K562 (cell line): Measurements from ENCODE around the gene PRR5. TPM values are rescaled to one million over a fixed set of nuclear protein-coding genes. Genes with fewer than 3 reads are reported as not detected.
A peak's percentile ranks its signal among the peaks of the same experiment; 100 is the strongest.

ENCODE experiments used
- ATAC-seq: fragments of 200-7000 bp; cut with Tn5 transposase; 3 replicates; pipeline ENCODE4 v1.9.1; 2020; ENCODE audit warnings: moderate library complexity
- Bru-seq: library from RNA; stranded (reverse); fragments of 400-500 nt; gene quantifications from one replicate; lab custom pipeline; 2021; lab: Mats Ljungman, UMichigan
- BruChase-seq, 2 experiments: library from RNA; stranded (reverse); fragments of 400-500 nt; gene quantifications; one replicate each; lab custom pipeline; 2021; lab: Mats Ljungman, UMichigan
- BruUV-seq: library from RNA; stranded (reverse); fragments of 400-500 nt; replicated peaks from 2 replicates; lab custom pipeline; 2021; lab: Mats Ljungman, UMichigan
- CTCF ChIA-PET: fragments of 300-600 bp; formaldehyde crosslinking; extraction: SDS; loops from one replicate; lab custom pipeline; 2021; ENCODE audit warnings: low intra/inter-chr PET ratio; lab: Yijun Ruan, JAX
- POLR2A ChIA-PET: fragments of 300-600, 350-650 bp; sonication (Branson Sonifier 250); formaldehyde crosslinking; extraction: SDS; loops from one replicate; lab custom pipeline; 2021; ENCODE audit warnings: antibody characterized with exemption, inconsistent platforms; lab: Yijun Ruan, JAX
- DNase-seq, 4 experiments: peaks; one replicate each; pipeline versions ENCODE4 v3.0.0 to v3.0.0-alpha.2; 2011 to 2018; ENCODE audit warnings: low spot score in 3 of 4, mixed read lengths in 3 of 4; ENCODE audit errors: extremely low read depth in 1 of 4
- FAIRE-seq: peaks from 2 replicates; lab custom pipeline; 2011; peaks lifted over from hg19 to GRCh38; lab: Jason Lieb, UNC
- H2AFZ ChIP-seq: 2 replicates; pipeline ENCODE4 v1.6.0; 2011; ENCODE audit warnings: low read depth, low read length, control low read depth, inconsistent platforms
- H3K27ac ChIP-seq: fragments of 200-600 bp; 3 replicates; pipeline ENCODE4 v1.8.0; 2011; ENCODE audit warnings: low read depth, mild to moderate bottlenecking, control low read depth, inconsistent platforms, low read length, moderate library complexity, mixed read lengths; ENCODE audit errors: extremely low read depth
- H3K27me3 ChIP-seq, 2 experiments: fragments of 300-600 bp in 1 of 2; 2 replicates in 1 of 2; 3 replicates in 1 of 2; pipeline versions ENCODE4 v1.6.0 to v1.8.0; 2011; ENCODE audit warnings: inconsistent platforms in 2 of 2, low read length in 2 of 2, mild to moderate bottlenecking in 1 of 2, mixed read lengths in 1 of 2, moderate library complexity in 1 of 2; ENCODE audit not compliant: control insufficient read depth in 2 of 2, insufficient read depth in 2 of 2
- H3K36me3 ChIP-seq: fragments of 300-600 bp; 3 replicates; pipeline ENCODE4 v1.8.0; 2011; ENCODE audit warnings: mild to moderate bottlenecking, low read length, inconsistent platforms; ENCODE audit not compliant: control insufficient read depth, insufficient read depth
- H3K4me1 ChIP-seq, 2 experiments: fragments of 200-600 bp in 1 of 2; replicated peaks in 1 of 2; 2 replicates in 1 of 2; 3 replicates in 1 of 2; pipeline versions ENCODE4 v1.5.1 to v1.8.0; 2011; ENCODE audit warnings: inconsistent platforms in 2 of 2, low read length in 2 of 2, mild to moderate bottlenecking in 1 of 2, mixed read lengths in 1 of 2, moderate library complexity in 1 of 2; ENCODE audit not compliant: control insufficient read depth in 2 of 2, insufficient read depth in 2 of 2
- H3K4me2 ChIP-seq: 2 replicates; pipeline ENCODE4 v1.6.1; 2011; ENCODE audit warnings: low read length, control low read depth, inconsistent platforms, mixed read lengths; ENCODE audit not compliant: insufficient read depth
- H3K4me3 ChIP-seq: fragments of 200-600 bp; sonication (generic), shearing (Covaris generic); 2 replicates; pipeline ENCODE4 v1.5.1; 2016; ENCODE audit warnings: control low read depth, inconsistent platforms
- H3K79me2 ChIP-seq: fragments of 200-600 bp; 3 replicates; pipeline ENCODE4 v1.8.0; 2011; ENCODE audit warnings: low read length, inconsistent platforms; ENCODE audit not compliant: control insufficient read depth, insufficient read depth
- H3K9ac ChIP-seq, 2 experiments: 2 replicates each; pipeline versions ENCODE4 v1.6.0 to v1.6.1; 2011; ENCODE audit warnings: low read depth in 2 of 2, low read length in 2 of 2, control low read depth in 1 of 2, inconsistent platforms in 1 of 2, mild to moderate bottlenecking in 1 of 2, mixed read lengths in 1 of 2; ENCODE audit not compliant: insufficient read depth in 1 of 2
- H3K9me1 ChIP-seq: one replicate; pipeline ENCODE4 v1.6.0; 2011; ENCODE audit warnings: inconsistent platforms, mild to moderate bottlenecking, low read length, moderate library complexity; ENCODE audit not compliant: control insufficient read depth, insufficient read depth
- H3K9me3 ChIP-seq: replicated peaks from 2 replicates; pipeline ENCODE4 v1.5.1; 2011; ENCODE audit warnings: low read depth, low read length, inconsistent platforms; ENCODE audit not compliant: control insufficient read depth, insufficient read depth
- H4K20me1 ChIP-seq: replicated peaks from 2 replicates; pipeline ENCODE4 v1.6.1; 2011; ENCODE audit warnings: low read length, inconsistent platforms, mixed read lengths; ENCODE audit not compliant: control insufficient read depth, insufficient read depth
- MLLT1 ChIP-seq, 2 experiments: fragments of 450-650 bp; IDR thresholded peaks; 2 replicates each; pipeline ENCODE4 v1.6.1; 2016
- NR2C2 ChIP-seq, 2 experiments: fragments of 200-800 bp in 1 of 2; sonication (Bioruptor generic) in 1 of 2; sonication (generic) in 1 of 2; formaldehyde crosslinking in 1 of 2; IDR thresholded peaks; 2 replicates each; pipeline versions ENCODE4 v1.6.1 to v1.8.0; 2016 to 2022; ENCODE audit warnings: mild to moderate bottlenecking in 1 of 2, missing compliant biosample characterization in 1 of 2, missing genetic modification characterization in 1 of 2, missing genetic modification reagents in 1 of 2
- USF1 ChIP-seq: sonication (generic); formaldehyde crosslinking; IDR thresholded peaks from 2 replicates; pipeline ENCODE4 v1.9.0; 2022; ENCODE audit warnings: mild to moderate bottlenecking, missing genetic modification reagents
- ZNF263 ChIP-seq: sonication (generic); formaldehyde crosslinking; IDR thresholded peaks from 2 replicates; pipeline ENCODE4 v1.8.0; 2022; ENCODE audit warnings: mild to moderate bottlenecking, missing genetic modification reagents, borderline replicate concordance
- WGBS: fragments of 100-300 bp; shearing (Covaris generic); methylation state at CpG from one replicate; pipeline ENCODE4 v1.1.6; 2016; ENCODE audit warnings: low coverage, mixed read lengths; ENCODE audit not compliant: insufficient coverage; ENCODE audit errors: missing lambda C conversion rate; 5-methylcytosine and 5-hydroxymethylcytosine counted together
- in situ Hi-C: fragments of 300-500 bp; cut with MboI; formaldehyde crosslinking; loops from 4 replicates; pipeline ENCODE4 v1.15.0; 2018; ENCODE audit warnings: inconsistent platforms, mixed read lengths
- intact Hi-C: fragments of 100-400 bp; cut with micrococcal nuclease; formaldehyde crosslinking; loops from 2 replicates; pipeline ENCODE4 v1.14.2; 2022
- long read RNA-seq, 3 experiments: library from polyadenylated mRNA in 2 of 3; library from RNA in 1 of 3; unstranded in 2 of 3; stranded (forward) in 1 of 3; transcript quantifications; one replicate each; pipeline ENCODE4 v2.0.0, GENCODE V29; 2019 to 2022
- polyA minus RNA-seq, 3 experiments: library from RNA; depleted of rRNA, polyadenylated mRNA; stranded (reverse); fragments of >200 nt; gene quantifications; 2 replicates each; pipeline ENCODE4 v1.2.3, GENCODE V29; 2011
- polyA plus RNA-seq, 8 experiments: library from polyadenylated mRNA; depleted of rRNA in 4 of 8; stranded (reverse) in 5 of 8; unstranded in 3 of 8; fragments of >200 nt; fragmentation: Nextera tagmentation in 2 of 8; fragmentation: Illumina TruSeq in 1 of 8; extraction: Ambion mirVana in 2 of 8; extraction: Trizol in 1 of 8; gene quantifications; 2 replicates each; pipeline versions ENCODE4 v1.2.1 to v1.2.3, GENCODE V29; 2011 to 2014; ENCODE audit warnings: inconsistent platforms in 1 of 8, missing spikeins in 1 of 8
- total RNA-seq, 7 experiments: library from RNA; depleted of rRNA in 6 of 7; stranded (reverse); fragments of >200 nt in 6 of 7; fragmentation: Illumina TruSeq in 2 of 7; extraction: Trizol in 2 of 7; gene quantifications; 2 replicates each; pipeline versions ENCODE4 v1.2.1 to v1.2.3, GENCODE V29; 2011 to 2021; ENCODE audit warnings: low replicate concordance in 1 of 7
- TF ChIP-seq, protein P1 (sequence below), 3 experiments: fragments of 200-800 bp in 1 of 3; sonication (Bioruptor generic) in 1 of 3; sonication (generic) in 1 of 3; formaldehyde crosslinking in 1 of 3; IDR thresholded peaks; 2 replicates each; pipeline versions ENCODE4 v1.6.1 to v1.8.0; 2016 to 2022; ENCODE audit warnings: mild to moderate bottlenecking in 2 of 3, missing compliant biosample characterization in 2 of 3, missing genetic modification characterization in 2 of 3, missing genetic modification reagents in 1 of 3
- TF ChIP-seq, protein P2 (sequence below), 2 experiments: IDR thresholded peaks; 2 replicates each; pipeline ENCODE4 v1.6.1; 2011; ENCODE audit warnings: borderline replicate concordance in 1 of 2, control low read depth in 1 of 2, low read depth in 1 of 2, low read length in 1 of 2, mild to moderate bottlenecking in 1 of 2, mixed read lengths in 1 of 2, moderate library complexity in 1 of 2; ENCODE audit not compliant: insufficient read depth in 1 of 2, insufficient read length in 1 of 2, poor library complexity in 1 of 2, severe bottlenecking in 1 of 2; ENCODE audit errors: extremely low read depth in 1 of 2

Gene PRR5
- total RNA-seq (2011; cell fraction: chromatin; rRNA removed; ENCODE audit: low replicate concordance) = 27.6 and 71.3 TPM in 2 replicates
- 52.4 and 59.9 TPM in 2 replicates for total RNA-seq (2011; cell fraction: nucleolus; rRNA removed)
- 38.4 and 39.2 TPM in 2 replicates for total RNA-seq (2011; cell fraction: nucleoplasm; rRNA removed)
- total RNA-seq (2014; rRNA removed) (13.3 and 18.4 TPM in 2 replicates), total RNA-seq (2014; rRNA removed; fragmentation: Illumina TruSeq; extraction: Trizol) (3.1 and 4.6 TPM in 2 replicates), total RNA-seq (2015; rRNA removed; fragmentation: Illumina TruSeq; extraction: Trizol) (7.5 and 9.5 TPM in 2 replicates), total RNA-seq (2021) (21.0 and 26.2 TPM in 2 replicates), polyA plus RNA-seq (2011; rRNA removed) (10.1 and 14.5 TPM in 2 replicates), polyA plus RNA-seq (2014; fragmentation: Illumina TruSeq; extraction: Trizol) (6.6 and 9.5 TPM in 2 replicates), polyA plus RNA-seq (2014; fragmentation: Nextera tagmentation; extraction: Ambion mirVana) (under 1 TPM; 0.13 to 0.49 TPM), polyA plus RNA-seq (2014; rRNA removed) (18.6 and 20.3 TPM in 2 replicates), polyA minus RNA-seq (2011; rRNA and poly(A)+ RNA removed) (9.7 and 11.6 TPM in 2 replicates), Bru-seq, nascent RNA (percentile 50 among the genes with signal in this experiment), BruChase-seq, experiment 1, labeled RNA remaining after a 2-hour chase (percentile 52 among the genes with signal in this experiment), BruChase-seq, experiment 2, labeled RNA remaining after a 6-hour chase (percentile 53 among the genes with signal in this experiment)
- 14.2 and 35.6 TPM in 2 replicates for polyA plus RNA-seq (2011; cell fraction: cytosol; rRNA removed)
- polyA plus RNA-seq (2011; cell fraction: nucleus; rRNA removed) = 22.8 and 38.7 TPM in 2 replicates
- polyA plus RNA-seq (2012) = 10.9 and 11.6 TPM in 2 replicates
- polyA minus RNA-seq (2011; cell fraction: cytosol; rRNA and poly(A)+ RNA removed) = 14.1 and 21.0 TPM in 2 replicates
- polyA minus RNA-seq (2011; cell fraction: nucleus; rRNA and poly(A)+ RNA removed) = 22.3 and 30.8 TPM in 2 replicates
- long read RNA-seq, experiment 1, transcript PRR5-201 (9 exons, 1,767 nt) = minor isoform, 5 of 58 reads
- long read RNA-seq, experiment 1, transcript PRR5-218 (8 exons, 1,900 nt) = minor isoform, 6 of 58 reads
- long read RNA-seq, experiment 1, transcript PRR5-202 (8 exons, 1,878 nt) = major isoform, 8 of 58 reads
- long read RNA-seq, experiment 1, partial matches to known transcripts = 5 of 58 reads
- long read RNA-seq, experiment 1, other reads (novel, unspliced or antisense) = 23 of 58 reads
- long read RNA-seq, experiment 2, transcript PRR5-201 (9 exons, 1,767 nt) = minor isoform, 5 of 31 reads
- long read RNA-seq, experiment 2, transcript PRR5-218 (8 exons, 1,900 nt) = major isoform, 7 of 31 reads
- long read RNA-seq, experiment 2, partial matches to known transcripts = 1 of 31 reads
- long read RNA-seq, experiment 2, other reads (novel, unspliced or antisense) = 13 of 31 reads
- long read RNA-seq, experiment 3, partial matches to known transcripts = 1 of 17 reads
- long read RNA-seq, experiment 3, other reads (novel, unspliced or antisense) = 11 of 17 reads

GRCh38 chr22:44701824-44702478, at the start of gene PRR5:
Gene PRR5, plus strand, starts transcription at chr22:44702204. Its CDS starts 271 bp downstream, at chr22:44702475.
- no peaks in the 10 kb centered on the region for H3K27me3 ChIP-seq
- H3K9ac ChIP-seq = peak within 1 kb of the TSS; percentile 41 to 87; a peak in 3 of 4 replicates
- DNase-seq (peak; percentile 56 to 90 (median 88)), FAIRE-seq (no peak), ATAC-seq (peak; percentile 93)
- in situ Hi-C loops = no loop called here
- H3K4me1 ChIP-seq = peaks cover 3 to 54% of the 10 kb centered on the region in 2 experiments; a peak in 4 of 5 replicates
- H4K20me1 ChIP-seq = peaks cover 27% of the 10 kb centered on the region
- no peaks in the 10 kb centered on the region for H3K9me3 ChIP-seq
- CTCF ChIA-PET = no interaction called here
- POLR2A ChIA-PET = interaction anchor here (0.6 kb wide), 1 partner anchor 509 kb away, joined by 3 read pairs; no protein-coding TSS in a partner anchor
- H3K4me2 ChIP-seq = peak within 1 kb of the TSS; percentile 58
- no peaks in the 10 kb centered on the region for H3K36me3 ChIP-seq
- peaks cover 24% of the 10 kb centered on the region for H3K79me2 ChIP-seq
- BruUV-seq = no TSS peak
- no peaks in the 10 kb centered on the region for H3K9me1 ChIP-seq
- intact Hi-C loops = no loop called here
- peak within 1 kb of the TSS; percentile 30; the same call in 1 of the 3 replicates for H3K27ac ChIP-seq
- H3K4me3 ChIP-seq = peak within 1 kb of the TSS; percentile 47
- no peak within 1 kb of the TSS for H2AFZ ChIP-seq
- WGBS = no CpG with 5 or more reads among the region's 88 CpGs
- TF ChIP-seq, protein P1, sequence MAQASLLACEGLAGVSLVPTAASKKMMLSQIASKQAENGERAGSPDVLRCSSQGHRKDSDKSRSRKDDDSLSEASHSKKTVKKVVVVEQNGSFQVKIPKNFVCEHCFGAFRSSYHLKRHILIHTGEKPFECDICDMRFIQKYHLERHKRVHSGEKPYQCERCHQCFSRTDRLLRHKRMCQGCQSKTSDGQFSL (CRISPR knock-in tag; IDR thresholded peaks at IDR 0.05) = no peak
- TF ChIP-seq, protein P1 (tag; IDR thresholded peaks at IDR 0.05) = no peak
- TF ChIP-seq ZNF263 (CRISPR knock-in tag) (peak; percentile 84), NR2C2 (CRISPR knock-in tag; IDR thresholded peaks at IDR 0.05) (no peak), NR2C2 (tag; IDR thresholded peaks at IDR 0.05) (peak; percentile 23; the same call in 1 of the 2 replicates), MLLT1 (IDR thresholded peaks at IDR 0.05) (no peak), USF1 (peak; percentile 42; the same call in 1 of the 2 replicates)
- TF ChIP-seq, protein P2, sequence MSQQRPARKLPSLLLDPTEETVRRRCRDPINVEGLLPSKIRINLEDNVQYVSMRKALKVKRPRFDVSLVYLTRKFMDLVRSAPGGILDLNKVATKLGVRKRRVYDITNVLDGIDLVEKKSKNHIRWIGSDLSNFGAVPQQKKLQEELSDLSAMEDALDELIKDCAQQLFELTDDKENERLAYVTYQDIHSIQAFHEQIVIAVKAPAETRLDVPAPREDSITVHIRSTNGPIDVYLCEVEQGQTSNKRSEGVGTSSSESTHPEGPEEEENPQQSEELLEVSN (IDR thresholded peaks at IDR 0.05; ENCODE audit: borderline replicate concordance in 1 of 2, extremely low read depth in 1 of 2, insufficient read depth in 1 of 2, insufficient read length in 1 of 2, low read depth in 1 of 2, low read length in 1 of 2, poor library complexity in 1 of 2, severe bottlenecking in 1 of 2) = peak; percentile 13 to 57
